HEK293T (cell line): ENCODE data around the gene DHRS3.

Source experiments
- ARNT ChIP-seq: fragments of 450-650 bp; IDR thresholded peaks from 2 replicates; pipeline ENCODE4 v1.6.1; 2017; ENCODE audit warnings: mild to moderate bottlenecking
- BHLHE40 ChIP-seq: fragments of 450-650 bp; IDR thresholded peaks from 2 replicates; pipeline ENCODE4 v1.6.1; 2016; ENCODE audit warnings: mild to moderate bottlenecking, moderate library complexity, borderline replicate concordance
- ELF4 ChIP-seq: fragments of 450-650 bp; IDR thresholded peaks from 2 replicates; pipeline ENCODE4 v1.6.1; 2017; ENCODE audit warnings: antibody characterized with exemption
- FOXA1 ChIP-seq: fragments of 450-650 bp; IDR thresholded peaks from 2 replicates; pipeline ENCODE4 v1.6.1; 2016; ENCODE audit warnings: mild to moderate bottlenecking
- FOXK2 ChIP-seq: fragments of 450-650 bp; IDR thresholded peaks from 2 replicates; pipeline ENCODE4 v1.6.1; 2016; ENCODE audit warnings: mild to moderate bottlenecking
- FOXM1 ChIP-seq: fragments of 450-650 bp; IDR thresholded peaks from 2 replicates; pipeline ENCODE4 v1.6.1; 2017; ENCODE audit warnings: mild to moderate bottlenecking, borderline replicate concordance
- HDGF ChIP-seq: fragments of 450-650 bp; IDR thresholded peaks from 2 replicates; pipeline ENCODE4 v1.6.1; 2017; ENCODE audit warnings: antibody characterized with exemption, borderline replicate concordance
- LEF1 ChIP-seq: fragments of 450-650 bp; IDR thresholded peaks from 2 replicates; pipeline ENCODE4 v1.6.1; 2017; ENCODE audit warnings: mild to moderate bottlenecking, borderline replicate concordance
- SP1 ChIP-seq: fragments of 450-650 bp; IDR thresholded peaks from 2 replicates; pipeline ENCODE4 v1.6.1; 2017
- SUZ12 ChIP-seq: fragments of 450-650 bp; IDR thresholded peaks from 2 replicates; pipeline ENCODE4 v1.6.1; 2016; ENCODE audit warnings: mild to moderate bottlenecking
- TARDBP ChIP-seq: fragments of 450-650 bp; IDR thresholded peaks from 2 replicates; pipeline ENCODE4 v1.6.1; 2016

- TF ChIP-seq ARNT (no peak), LEF1 (no peak), FOXA1 (no peak), BHLHE40 (no peak), SUZ12 (no peak), ELF4 (no peak), SP1 (no peak), FOXM1 (no peak), HDGF (no peak), FOXK2 (no peak), TARDBP (no peak)
Measured at GRCh38 chr1:12587981-12588640, 29.9 kb downstream of the DHRS3 start.
